Karpas-422 (cell line): ENCODE results near the gene SASH1. TPM values are rescaled to one million over a fixed set of nuclear protein-coding genes. Genes with fewer than 3 reads are reported as not detected.
A peak's percentile ranks its signal among the peaks of the same experiment; 100 is the strongest.
"Not testable (repeated sequence)": the region's sequence is repeated elsewhere in the genome, so short reads cannot be mapped to it uniquely, and the experiment has no call there.

Experiments
- DNase-seq: peaks from one replicate; pipeline ENCODE4 v3.0.0-alpha.2; 2015
- H2AFZ ChIP-seq: fragments of 200-600 bp; sonication (generic); 2 replicates; pipeline ENCODE4 v1.6.1; 2014; ENCODE audit warnings: antibody characterized with exemption, low read length, mixed read lengths
- H3K27ac ChIP-seq: fragments of 200-600 bp; sonication (generic); 2 replicates; pipeline ENCODE4 v1.5.1; 2014; ENCODE audit warnings: mild to moderate bottlenecking, low read length, moderate library complexity
- H3K27me3 ChIP-seq: fragments of 200-600 bp; sonication (generic); 2 replicates; pipeline ENCODE4 v1.6.1; 2014; ENCODE audit warnings: low read length, mixed read lengths
- H3K36me3 ChIP-seq: fragments of 200-600 bp; sonication (generic); 2 replicates; pipeline ENCODE4 v1.6.1; 2014; ENCODE audit warnings: low read length, mixed read lengths; ENCODE audit not compliant: insufficient read depth
- H3K4me1 ChIP-seq: fragments of 200-600 bp; sonication (generic); 2 replicates; pipeline ENCODE4 v1.6.1; 2014; ENCODE audit warnings: mild to moderate bottlenecking, low read length, mixed read lengths
- H3K4me2 ChIP-seq: fragments of 200-600 bp; sonication (generic); 2 replicates; pipeline ENCODE4 v1.6.1; 2014; ENCODE audit warnings: low read length, low read depth, mild to moderate bottlenecking; ENCODE audit not compliant: poor library complexity, severe bottlenecking
- H3K4me3 ChIP-seq: fragments of 200-600 bp; sonication (generic); 2 replicates; pipeline ENCODE4 v1.5.1; 2014; ENCODE audit warnings: mild to moderate bottlenecking, antibody characterized with exemption, low read length, mixed read lengths
- H3K79me2 ChIP-seq: fragments of 200-600 bp; sonication (generic); 2 replicates; pipeline ENCODE4 v1.6.1; 2014; ENCODE audit warnings: mild to moderate bottlenecking, low read length, mixed read lengths
- H3K9ac ChIP-seq: fragments of 200-600 bp; sonication (generic); 2 replicates; pipeline ENCODE4 v1.6.0; 2014; ENCODE audit warnings: low read length
- H3K9me2 ChIP-seq: fragments of 200-600 bp; sonication (generic), shearing (Covaris generic); replicated peaks from 2 replicates; pipeline ENCODE4 v1.6.0; 2014; ENCODE audit warnings: mild to moderate bottlenecking, low read length, moderate library complexity; ENCODE audit not compliant: insufficient read depth
- H3K9me3 ChIP-seq: fragments of 300-700, 200-600 bp; sonication (generic); 2 replicates; pipeline ENCODE4 v1.6.1; 2014; ENCODE audit warnings: low read length, mixed read lengths
- H4K20me1 ChIP-seq: fragments of 200-600 bp; sonication (generic); 2 replicates; pipeline ENCODE4 v1.6.1; 2014; ENCODE audit warnings: mild to moderate bottlenecking, antibody characterized with exemption, low read length, low read depth; ENCODE audit not compliant: insufficient read depth
- total RNA-seq: library from RNA; depleted of rRNA; stranded (reverse); fragments of >200 nt; shearing (Covaris generic); gene quantifications from 2 replicates; pipeline ENCODE4 v1.2.3, GENCODE V29; 2014; ENCODE audit warnings: low replicate concordance

SASH1 gene
- total RNA-seq, 1 experiment from 2014 or later, result 0.15 TPM

- no peaks in the 10 kb centered on the region for H3K79me2 ChIP-seq
- H3K4me3 ChIP-seq, result no peak overlapping the region
- H3K9me3 ChIP-seq, result no peaks in the 10 kb centered on the region
- H3K4me2 ChIP-seq, result no peak overlapping the region
- no peaks in the 10 kb centered on the region for H3K36me3 ChIP-seq
- H3K27me3 ChIP-seq, result no peaks in the 10 kb centered on the region
- peak; percentile 6 for DNase-seq
- H3K27ac ChIP-seq, result no peak overlapping the region
- no peaks in the 10 kb centered on the region for H4K20me1 ChIP-seq
- no peak overlapping the region for H3K9ac ChIP-seq
- H3K4me1 ChIP-seq, result no peaks in the 10 kb centered on the region
- no peaks in the 10 kb centered on the region for H3K9me2 ChIP-seq
- no peak overlapping the region for H2AFZ ChIP-seq
These were observed 5.7 kb downstream of the SASH1 start for GRCh38 chr6:148348335-148348734.

GRCh38 chr6:148348778-148349177 is 6.1 kb downstream of the SASH1 start:
- Histone ChIP-seq H4K20me1 (no peaks in the 10 kb centered on the region), H3K9ac (no peak overlapping the region), H3K4me1 (no peaks in the 10 kb centered on the region), H3K4me2 (no peak overlapping the region), H3K27me3 (no peaks in the 10 kb centered on the region), H2AFZ (no peak overlapping the region), H3K9me2 (no peaks in the 10 kb centered on the region), H3K4me3 (no peak overlapping the region), H3K36me3 (no peaks in the 10 kb centered on the region), H3K9me3 (no peaks in the 10 kb centered on the region), H3K79me2 (no peaks in the 10 kb centered on the region), H3K27ac (no peak overlapping the region)
- DNase-seq, result no peak

GRCh38 chr6:148349466-148349865 is 6.8 kb downstream of the SASH1 start:
- Histone ChIP-seq H3K27me3 (no peaks in the 10 kb centered on the region), H3K79me2 (no peaks in the 10 kb centered on the region), H3K4me3 (no peak overlapping the region), H3K9me2 (no peaks in the 10 kb centered on the region), H3K27ac (no peak overlapping the region), H3K9me3 (no peaks in the 10 kb centered on the region), H3K9ac (no peak overlapping the region), H2AFZ (no peak overlapping the region), H3K36me3 (no peaks in the 10 kb centered on the region), H4K20me1 (no peaks in the 10 kb centered on the region), H3K4me2 (no peak overlapping the region), H3K4me1 (no peaks in the 10 kb centered on the region)
- peak; percentile 17 for DNase-seq

DNA sequence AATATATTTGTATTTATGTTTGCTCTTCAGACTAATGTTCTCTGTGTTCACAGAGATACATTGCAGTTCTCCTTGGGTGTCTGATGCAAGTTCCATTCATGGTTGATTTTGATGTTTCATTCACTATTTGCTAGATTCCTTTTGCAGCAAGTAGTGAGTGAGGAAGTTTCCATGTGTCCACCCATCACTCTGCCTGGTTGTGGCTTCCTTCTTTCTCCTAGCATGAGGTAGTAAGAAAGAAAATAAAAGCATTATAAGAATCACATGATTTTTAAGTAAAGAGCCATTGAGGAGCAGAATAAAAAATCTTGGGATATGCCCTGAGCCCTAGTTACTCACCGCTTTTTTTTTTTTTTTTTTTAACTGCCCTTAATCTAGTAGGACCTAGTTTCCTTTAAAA is 8.7 kb downstream of the SASH1 start:
- no peaks in the 10 kb centered on the region for H3K9me3 ChIP-seq
- peak; percentile 29 for DNase-seq
- no peak overlapping the region for H3K27ac ChIP-seq
- no peaks in the 10 kb centered on the region for H3K4me1 ChIP-seq
- no peak overlapping the region for H3K4me2 ChIP-seq
- H2AFZ ChIP-seq, result no peak overlapping the region
- no peak overlapping the region for H3K4me3 ChIP-seq
- H4K20me1 ChIP-seq, result no peaks in the 10 kb centered on the region
- no peaks in the 10 kb centered on the region for H3K9me2 ChIP-seq
- H3K9ac ChIP-seq, result no peak overlapping the region
- H3K79me2 ChIP-seq, result no peaks in the 10 kb centered on the region
- H3K36me3 ChIP-seq, result no peaks in the 10 kb centered on the region
- H3K27me3 ChIP-seq, result no peaks in the 10 kb centered on the region

DNA sequence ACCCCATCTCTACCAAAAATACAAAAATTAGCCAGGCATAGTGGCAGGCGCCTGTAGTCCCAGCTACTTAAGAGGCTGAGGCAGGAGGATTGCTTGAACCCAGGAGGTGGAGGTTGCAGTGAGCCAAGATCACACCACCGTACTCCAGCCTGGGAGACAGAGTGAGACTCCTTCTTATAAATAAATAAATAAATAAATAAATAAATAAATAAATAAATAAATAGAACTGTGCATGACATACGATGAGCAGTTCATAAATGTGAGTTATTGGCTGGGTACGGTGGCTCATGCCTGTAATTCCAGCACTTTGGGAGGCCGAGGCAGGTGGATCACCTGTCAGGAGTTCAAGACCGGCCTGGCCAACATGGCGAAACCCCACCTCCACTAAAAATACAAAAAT is 9.8 kb downstream of the SASH1 start:
- DNase-seq, H3K27ac ChIP-seq, H3K4me2 ChIP-seq, H3K79me2 ChIP-seq, H3K9ac ChIP-seq, H3K36me3 ChIP-seq, H2AFZ ChIP-seq, H3K27me3 ChIP-seq, H3K4me1 ChIP-seq, H3K4me3 ChIP-seq, H4K20me1 ChIP-seq, H3K9me2 ChIP-seq, H3K9me3 ChIP-seq: not testable (repeated sequence)

DNA sequence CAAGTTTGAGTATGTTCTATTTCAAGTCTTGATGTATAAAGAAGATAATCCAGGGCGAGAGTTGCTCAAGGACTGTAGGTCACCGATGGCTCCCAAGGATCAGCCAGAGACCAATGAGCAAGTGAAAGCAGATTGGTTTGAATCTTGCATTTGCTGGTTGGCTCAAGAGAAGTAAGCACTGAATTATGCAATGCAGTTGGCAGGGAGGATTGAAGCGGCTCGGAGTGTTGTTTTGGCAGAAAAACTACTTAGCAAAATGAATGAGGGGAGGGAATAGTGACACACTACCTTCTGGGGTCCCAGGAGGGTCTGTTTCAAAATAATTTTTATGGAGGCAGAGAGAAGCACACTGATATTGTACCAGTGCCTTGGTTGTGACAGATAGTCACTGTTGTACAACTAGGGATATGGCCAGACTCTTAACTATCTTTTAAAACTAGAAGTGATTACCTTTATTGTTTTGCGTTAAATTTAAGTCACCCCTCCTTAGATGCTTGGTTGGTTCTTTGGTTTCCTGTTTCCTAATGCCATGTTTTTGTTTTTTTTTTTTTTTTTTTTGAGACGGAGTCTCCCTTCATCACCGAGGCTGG is 15.7 kb downstream of the SASH1 start:
- DNase-seq, result peak; percentile 15
- Histone ChIP-seq H3K79me2 (no peaks in the 10 kb centered on the region), H2AFZ (no peak overlapping the region)

DNA sequence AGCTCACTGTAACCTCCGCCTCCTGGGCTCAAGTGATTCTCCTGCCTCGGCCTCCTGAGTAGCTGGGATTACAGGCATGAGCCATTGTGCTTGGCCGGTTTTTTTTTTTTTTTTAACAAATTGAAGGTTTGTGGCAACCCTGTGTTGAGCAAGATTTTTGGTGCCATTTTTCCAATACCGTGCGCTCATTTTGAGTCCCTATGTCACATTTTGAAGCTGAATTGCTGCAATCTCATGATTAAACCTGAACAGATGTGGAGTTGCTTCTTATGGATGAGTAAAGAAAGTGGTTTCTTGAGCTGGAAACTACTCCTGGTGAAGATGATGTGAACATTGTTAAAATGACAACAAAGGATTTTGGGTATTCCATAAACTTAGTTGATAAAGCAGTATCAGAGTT is 16.6 kb downstream of the SASH1 start:
- Histone ChIP-seq H3K79me2 (no peaks in the 10 kb centered on the region), H2AFZ (no peak overlapping the region), H3K9ac (no peak overlapping the region), H3K36me3 (no peaks in the 10 kb centered on the region), H3K4me3 (no peak overlapping the region), H3K4me2 (no peak overlapping the region), H3K9me3 (no peaks in the 10 kb centered on the region), H3K4me1 (no peaks in the 10 kb centered on the region), H3K27ac (no peak overlapping the region), H3K27me3 (no peaks in the 10 kb centered on the region), H3K9me2 (no peaks in the 10 kb centered on the region), H4K20me1 (no peaks in the 10 kb centered on the region)
- peak; percentile 6 for DNase-seq

More for the DNA sequence above, 15.7 kb downstream of the SASH1 start:
- Histone ChIP-seq H4K20me1 (no peaks in the 10 kb centered on the region), H3K27ac (no peak overlapping the region), H3K9me2 (no peaks in the 10 kb centered on the region), H3K9ac (no peak overlapping the region), H3K4me1 (no peaks in the 10 kb centered on the region), H3K4me2 (no peak overlapping the region), H3K36me3 (no peaks in the 10 kb centered on the region), H3K9me3 (no peaks in the 10 kb centered on the region), H3K4me3 (no peak overlapping the region), H3K27me3 (no peaks in the 10 kb centered on the region)

DNA sequence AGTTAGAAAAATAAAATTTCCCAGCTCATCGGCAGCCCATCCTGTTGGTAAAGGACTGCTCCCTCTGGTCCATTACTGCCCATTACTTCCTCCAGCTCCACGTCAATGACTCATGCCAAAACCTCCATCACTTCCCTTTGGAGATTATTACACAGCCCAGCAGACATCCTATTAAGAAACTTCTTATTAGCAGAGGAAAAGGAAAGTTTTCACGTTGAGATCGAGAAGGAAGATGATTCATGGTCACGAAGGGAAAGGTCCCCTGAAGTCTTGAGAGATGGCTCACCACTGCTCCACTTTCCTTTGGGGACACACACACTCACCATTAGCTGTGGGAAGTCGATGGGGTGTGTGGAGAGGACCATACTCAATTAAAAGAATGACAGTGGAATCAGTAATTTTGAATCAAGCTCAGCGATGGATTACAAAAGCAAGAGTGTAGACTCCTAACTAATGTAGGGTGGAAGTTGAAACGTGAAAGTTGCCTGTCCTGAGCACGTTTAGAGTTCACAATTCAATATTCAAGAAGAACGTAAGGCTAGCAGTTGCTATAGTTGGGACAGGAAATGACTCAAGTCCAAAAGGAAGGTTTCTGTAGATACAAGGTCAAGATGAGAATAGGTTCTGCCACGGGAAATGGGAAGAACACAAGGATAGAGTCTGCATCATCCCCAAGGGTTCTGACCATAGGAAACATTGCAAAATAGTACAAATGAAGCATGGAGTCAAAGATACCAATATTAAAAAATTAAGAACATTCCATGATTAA is 21.6 kb downstream of the SASH1 start:
- no peak overlapping the region for H3K4me2 ChIP-seq
- no peaks in the 10 kb centered on the region for H3K9me3 ChIP-seq
- no peaks in the 10 kb centered on the region for H3K36me3 ChIP-seq
- H3K4me3 ChIP-seq, result no peak overlapping the region
- H3K4me1 ChIP-seq, result no peaks in the 10 kb centered on the region
- H4K20me1 ChIP-seq, result no peaks in the 10 kb centered on the region
- H3K9me2 ChIP-seq, result no peaks in the 10 kb centered on the region
- H3K27ac ChIP-seq, result no peak overlapping the region
- DNase-seq, result peak; percentile 26
- no peaks in the 10 kb centered on the region for H3K27me3 ChIP-seq
- H2AFZ ChIP-seq, result no peak overlapping the region
- H3K79me2 ChIP-seq, result no peaks in the 10 kb centered on the region
- no peak overlapping the region for H3K9ac ChIP-seq
